CD4-positive, alpha-beta T cell (primary cell): ENCODE measurements around the gene FYCO1. TPM values are rescaled to one million over a fixed set of nuclear protein-coding genes. Genes with fewer than 3 reads are reported as not detected.

ENCODE experiments used
- ATAC-seq: fragments of 200-7000 bp; cut with Tn5 transposase; one replicate; pipeline ENCODE4 v1.10.0; 2022; ENCODE audit warnings: mild to moderate bottlenecking; ENCODE audit not compliant: poor library complexity
- CTCF ChIA-PET: fragments of 350-600 bp; sonication (Branson Sonifier 250); formaldehyde crosslinking; loops from one replicate; lab custom pipeline; 2021; ENCODE audit warnings: antibody characterized with exemption, inconsistent platforms; lab: Charles Lee
- POLR2A ChIA-PET: fragments of 350-600 bp; sonication (Branson Sonifier 250); formaldehyde crosslinking; loops from one replicate; lab custom pipeline; 2021; ENCODE audit warnings: antibody characterized with exemption, inconsistent platforms; lab: Charles Lee
- DNase-seq, 14 experiments: peaks; one replicate each; pipeline ENCODE4 v3.0.0-alpha.2; 2013 to 2020; ENCODE audit warnings: mixed read lengths in 2 of 14
- H3K27ac ChIP-seq, 2 donors: one replicate each; pipeline versions ENCODE4 v1.5.1 to v1.7.0; 2013; ENCODE audit warnings: low read length in 2 of 2, low read depth in 1 of 2, mild to moderate bottlenecking in 1 of 2
- H3K27me3 ChIP-seq, 2 experiments: 1 replicate in 1 of 2; 2 replicates in 1 of 2; pipeline versions ENCODE4 v1.6.1 to v1.7.0; 2013; ENCODE audit warnings: low read length in 2 of 2, control low read depth in 1 of 2, mild to moderate bottlenecking in 1 of 2, moderate library complexity in 1 of 2; ENCODE audit not compliant: insufficient read depth in 2 of 2, control insufficient read depth in 1 of 2
- H3K36me3 ChIP-seq: one replicate; pipeline ENCODE4 v1.6.1; 2013; ENCODE audit warnings: low read length, control low read depth; ENCODE audit not compliant: insufficient read depth
- H3K4me1 ChIP-seq: one replicate; pipeline ENCODE4 v1.6.1; 2013; ENCODE audit warnings: low read length, control low read depth; ENCODE audit not compliant: insufficient read depth
- H3K4me3 ChIP-seq: one replicate; pipeline ENCODE4 v1.5.1; 2013; ENCODE audit warnings: mild to moderate bottlenecking, low read length, moderate library complexity
- H3K9me3 ChIP-seq, 2 experiments: 1 replicate in 1 of 2; 2 replicates in 1 of 2; pipeline versions ENCODE4 v1.6.1 to v1.7.0; 2013; ENCODE audit warnings: low read length in 2 of 2, mild to moderate bottlenecking in 2 of 2, control low read depth in 1 of 2, moderate library complexity in 1 of 2; ENCODE audit not compliant: control insufficient read depth in 1 of 2, insufficient read depth in 1 of 2
- H3K27ac Mint-ChIP-seq: one replicate; pipeline ENCODE4 v1.8.0; 2020; ENCODE audit warnings: mixed read lengths
- H3K27me3 Mint-ChIP-seq: one replicate; pipeline ENCODE4 v1.8.0; 2021; ENCODE audit warnings: mixed read lengths
- H3K36me3 Mint-ChIP-seq: one replicate; pipeline ENCODE4 v1.8.0; 2021; ENCODE audit warnings: low read depth, mixed read lengths
- H3K4me1 Mint-ChIP-seq: one replicate; pipeline ENCODE4 v1.8.0; 2021; ENCODE audit warnings: low read depth, mixed read lengths
- H3K4me3 Mint-ChIP-seq: one replicate; pipeline ENCODE4 v1.8.0; 2020; ENCODE audit warnings: mild to moderate bottlenecking, mixed read lengths
- H3K9me3 Mint-ChIP-seq: one replicate; pipeline ENCODE4 v1.8.0; 2020; ENCODE audit warnings: mixed read lengths
- intact Hi-C, 2 experiments: fragments of 100-400 bp; cut with DNase I in 1 of 2; cut with micrococcal nuclease in 1 of 2; formaldehyde crosslinking; loops; one replicate each; pipeline versions ENCODE4 v1.15.1 to v1.9.0; 2023 to 2025; cut with DNase I, micrococcal nuclease
- total RNA-seq, 174 experiments: library from RNA in 2 of 174; stranded (reverse) in 2 of 174; gene quantifications; one replicate each; pipeline ENCODE4 v1.2.3 and lab custom pipeline; 2021 to 2026
- TF ChIP-seq, protein P1 (sequence below): fragments of 200-600 bp; IDR thresholded peaks from one replicate; pipeline ENCODE4 v1.8.0; 2022; ENCODE audit warnings: antibody characterized with exemption, mild to moderate bottlenecking

FYCO1 gene
- total RNA-seq, 2 experiments from 2014 or later, result 17.4 to 20.1 TPM

DNA sequence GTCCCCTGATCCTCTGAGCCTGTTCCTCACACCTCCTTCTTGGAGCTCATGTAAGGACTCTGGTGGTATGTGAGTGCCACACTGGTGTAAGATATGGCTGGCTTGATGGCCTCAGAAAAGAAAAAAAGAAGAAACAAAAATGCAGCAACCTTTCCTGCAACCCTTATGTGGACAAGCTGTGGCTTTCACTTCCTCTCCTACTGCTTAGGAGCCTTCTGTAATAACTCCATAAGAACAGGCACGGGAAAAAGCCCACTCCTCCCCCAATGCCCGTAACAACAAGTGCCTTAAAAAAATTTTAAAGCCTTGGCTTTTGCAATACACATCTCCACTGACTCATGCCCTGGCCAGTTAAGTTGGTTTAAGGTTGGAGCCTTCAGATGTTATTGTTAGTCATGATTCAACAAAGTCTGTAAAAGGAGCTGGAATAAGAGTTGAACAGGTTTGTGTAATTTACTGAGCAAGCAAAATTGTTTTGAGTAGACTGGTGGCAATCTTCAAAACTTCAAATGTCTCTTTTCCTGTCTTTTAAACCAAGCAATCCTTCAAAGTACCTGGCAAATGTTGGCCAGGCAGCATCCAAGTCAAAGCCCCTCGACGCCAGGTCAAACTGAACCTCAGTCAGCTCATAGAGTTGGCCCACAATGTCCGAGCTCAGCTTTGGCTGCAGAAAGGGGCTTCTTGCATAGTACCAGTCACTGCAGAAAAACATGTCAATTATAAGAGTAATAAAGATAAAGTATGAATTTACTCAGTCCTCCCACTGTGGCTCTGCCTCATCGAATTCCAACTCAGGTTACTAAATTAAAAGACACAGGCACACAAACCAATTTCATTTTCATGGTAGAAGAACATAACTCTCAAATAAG, 22.9 kb downstream of the FYCO1 start:
- H3K36me3 ChIP-seq, result peaks cover 54% of the 10 kb centered on the region
- CTCF ChIA-PET, result interaction anchor here (1.6 kb wide), 1 partner anchor 106 kb away, joined by 5 read pairs; no protein-coding TSS in a partner anchor
- peak overlapping the region in 1 of 2 donors; percentile 12 for H3K27ac ChIP-seq
- Mint-ChIP-seq H3K27ac (peak overlapping the region; percentile 20), H3K4me1 (peaks cover 43% of the 10 kb centered on the region), H3K9me3 (no peaks in the 10 kb centered on the region), H3K4me3 (no peak overlapping the region), H3K36me3 (peaks cover 92% of the 10 kb centered on the region), H3K27me3 (no peaks in the 10 kb centered on the region)
- H3K27me3 ChIP-seq, result no peaks in the 10 kb centered on the region
- TF ChIP-seq, protein P1, sequence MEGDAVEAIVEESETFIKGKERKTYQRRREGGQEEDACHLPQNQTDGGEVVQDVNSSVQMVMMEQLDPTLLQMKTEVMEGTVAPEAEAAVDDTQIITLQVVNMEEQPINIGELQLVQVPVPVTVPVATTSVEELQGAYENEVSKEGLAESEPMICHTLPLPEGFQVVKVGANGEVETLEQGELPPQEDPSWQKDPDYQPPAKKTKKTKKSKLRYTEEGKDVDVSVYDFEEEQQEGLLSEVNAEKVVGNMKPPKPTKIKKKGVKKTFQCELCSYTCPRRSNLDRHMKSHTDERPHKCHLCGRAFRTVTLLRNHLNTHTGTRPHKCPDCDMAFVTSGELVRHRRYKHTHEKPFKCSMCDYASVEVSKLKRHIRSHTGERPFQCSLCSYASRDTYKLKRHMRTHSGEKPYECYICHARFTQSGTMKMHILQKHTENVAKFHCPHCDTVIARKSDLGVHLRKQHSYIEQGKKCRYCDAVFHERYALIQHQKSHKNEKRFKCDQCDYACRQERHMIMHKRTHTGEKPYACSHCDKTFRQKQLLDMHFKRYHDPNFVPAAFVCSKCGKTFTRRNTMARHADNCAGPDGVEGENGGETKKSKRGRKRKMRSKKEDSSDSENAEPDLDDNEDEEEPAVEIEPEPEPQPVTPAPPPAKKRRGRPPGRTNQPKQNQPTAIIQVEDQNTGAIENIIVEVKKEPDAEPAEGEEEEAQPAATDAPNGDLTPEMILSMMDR, result no peak
- peak in 3 of 14 experiments; percentile 27 to 63 (median 52) for DNase-seq
- intact Hi-C loops, result no loop called here
- no peak for ATAC-seq
- peaks cover 69% of the 10 kb centered on the region for H3K4me1 ChIP-seq
- no peaks in the 10 kb centered on the region for H3K9me3 ChIP-seq
- POLR2A ChIA-PET, result interaction anchor here (1.4 to 2.0 kb wide), 2 partner anchors 8 to 22 kb away, joined by 3 to 5 read pairs; no protein-coding TSS in a partner anchor
- no peak overlapping the region for H3K4me3 ChIP-seq

DNA sequence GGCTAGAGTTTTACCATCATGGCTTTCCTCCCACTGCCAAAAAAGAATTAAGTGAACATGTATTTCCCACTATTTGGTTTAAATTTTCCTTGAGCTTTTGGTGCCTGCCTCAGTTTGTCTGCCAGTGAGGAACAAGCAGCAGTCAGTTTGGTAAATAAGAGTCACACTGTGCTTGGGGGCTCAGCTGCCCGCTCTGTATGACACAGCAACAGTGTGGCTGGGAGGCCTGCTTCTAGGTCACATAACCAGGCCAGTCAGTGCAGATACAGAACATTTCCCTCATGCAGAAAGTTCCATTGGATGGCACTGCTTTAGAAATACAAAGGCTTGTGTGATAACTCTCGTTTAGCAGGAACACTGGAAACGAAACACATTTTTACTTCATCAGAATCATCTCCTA, 25.7 kb downstream of the FYCO1 start:
- Mint-ChIP-seq H3K27ac (no peak overlapping the region), H3K9me3 (no peaks in the 10 kb centered on the region), H3K4me1 (peaks cover 27% of the 10 kb centered on the region), H3K4me3 (no peak overlapping the region), H3K27me3 (no peaks in the 10 kb centered on the region), H3K36me3 (peaks cover 90% of the 10 kb centered on the region)
- TF ChIP-seq, protein P1, result no peak
- peaks cover 69% of the 10 kb centered on the region for H3K36me3 ChIP-seq
- peaks cover 70% of the 10 kb centered on the region for H3K4me1 ChIP-seq
- intact Hi-C loops, result no loop called here
- H3K9me3 ChIP-seq, result no peaks in the 10 kb centered on the region
- ChIA-PET CTCF (interaction anchor here (1.9 kb wide), 1 partner anchor 31 kb away, joined by 4 read pairs; no protein-coding TSS in a partner anchor), POLR2A (no interaction called here)
- H3K27ac ChIP-seq, result no peak overlapping the region
- ATAC-seq, result no peak
- H3K4me3 ChIP-seq, result no peak overlapping the region
- DNase-seq, result no peak
- H3K27me3 ChIP-seq, result no peaks in the 10 kb centered on the region

DNA sequence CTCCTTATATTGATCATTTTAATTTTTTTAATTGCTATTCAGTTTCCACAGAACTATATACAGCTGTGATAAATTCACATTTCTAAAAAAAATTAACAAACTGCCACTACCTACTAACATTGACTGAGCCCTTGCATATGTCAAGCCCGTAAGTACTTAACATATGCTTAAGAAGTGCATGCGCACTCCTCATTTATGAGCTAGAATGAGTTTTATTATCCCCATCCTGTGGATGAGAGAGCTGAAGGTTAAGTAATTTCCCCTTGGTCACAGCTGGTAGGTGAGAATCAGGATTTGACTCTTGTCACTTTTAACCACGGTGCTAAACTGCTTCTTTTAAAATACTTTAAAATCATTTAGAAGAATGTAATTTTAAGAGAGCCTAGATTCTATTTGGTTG, 26.5 kb downstream of the FYCO1 start:
- Mint-ChIP-seq H3K4me1 (peaks cover 28% of the 10 kb centered on the region), H3K27ac (no peak overlapping the region), H3K4me3 (no peak overlapping the region), H3K9me3 (no peaks in the 10 kb centered on the region), H3K36me3 (peaks cover 90% of the 10 kb centered on the region), H3K27me3 (no peaks in the 10 kb centered on the region)
- peaks cover 69% of the 10 kb centered on the region for H3K36me3 ChIP-seq
- H3K27me3 ChIP-seq, result no peaks in the 10 kb centered on the region
- no peak for ATAC-seq
- POLR2A ChIA-PET, result interaction anchor here (0.5 to 1.1 kb wide), 2 partner anchors 18 to 33 kb away, joined by 3 read pairs; no protein-coding TSS in a partner anchor
- peaks cover 72% of the 10 kb centered on the region for H3K4me1 ChIP-seq
- no peak for DNase-seq
- CTCF ChIA-PET, result interaction anchor here (1.9 kb wide), 1 partner anchor 30 kb away, joined by 4 read pairs; no protein-coding TSS in a partner anchor
- H3K4me3 ChIP-seq, result no peak overlapping the region
- no peaks in the 10 kb centered on the region for H3K9me3 ChIP-seq
- TF ChIP-seq, protein P1, result no peak
- no peak overlapping the region for H3K27ac ChIP-seq
- intact Hi-C loops, result no loop called here
